ENCODE data around the gene ENDOD1.

Gene ENDOD1

DNA sequence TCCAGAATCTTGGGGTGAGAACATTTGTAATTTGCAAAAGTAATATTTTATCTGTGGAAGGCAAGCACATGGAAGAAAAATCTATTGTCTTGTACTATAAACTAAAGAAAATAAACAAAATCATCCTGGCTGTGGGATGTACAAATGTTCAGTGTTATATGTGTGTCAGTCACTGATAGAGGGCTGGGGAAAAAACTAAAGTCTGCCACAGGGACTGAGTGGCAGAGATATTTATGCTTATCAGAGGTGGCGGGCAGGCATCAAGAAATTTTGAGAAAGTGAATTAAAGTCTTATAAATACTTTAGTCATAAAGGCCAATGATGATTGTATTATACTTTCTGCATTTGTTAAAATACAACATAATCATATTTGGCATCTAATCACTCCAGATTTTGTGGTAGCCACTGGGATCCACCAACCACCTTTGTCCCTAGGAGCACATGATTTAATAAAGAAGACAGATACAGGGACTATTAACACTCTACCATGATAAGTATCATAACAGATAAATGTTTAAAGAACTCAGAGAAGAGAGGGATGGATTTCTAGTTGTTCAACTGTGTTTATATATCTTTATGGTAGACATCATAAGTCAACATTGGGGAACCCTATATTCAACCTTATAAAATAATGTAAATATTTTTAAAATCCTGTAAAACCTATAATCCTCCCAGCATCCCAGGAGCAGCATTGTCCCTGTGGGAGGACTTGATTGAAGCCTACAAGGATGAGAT, 2.6 kb upstream of the ENDOD1 start:
- ATAC-seq (no peak), DNase-seq (ENCODE audit: low spot score in 2 of 2) (no peak)
- Mint-ChIP-seq H3K9me3 (no peaks in the 10 kb centered on the region), H3K4me3 (no peak overlapping the region), H3K4me1 (peaks cover 75% of the 10 kb centered on the region), H3K27ac (peak overlapping the region; percentile 20), H3K36me3 (peaks cover 7% of the 10 kb centered on the region)

- peak; percentile 67 for ATAC-seq
- H3K4me3 Mint-ChIP-seq: peak overlapping the region; percentile 84
- no peaks in the 10 kb centered on the region for H3K9me3 Mint-ChIP-seq
- peak overlapping the region; percentile 93 for H3K27ac Mint-ChIP-seq
- peak in 1 of 2 donors; percentile 60 for DNase-seq (ENCODE audit: low spot score in 2 of 2)
- H3K4me1 Mint-ChIP-seq: peaks cover 77% of the 10 kb centered on the region
- H3K36me3 Mint-ChIP-seq: peaks cover 7% of the 10 kb centered on the region
Observed at GRCh38 chr11:95088946-95089619, 563 bp upstream of the ENDOD1 start.

- peak overlapping the region; percentile 84 for H3K4me3 Mint-ChIP-seq
- H3K36me3 Mint-ChIP-seq: peaks cover 7% of the 10 kb centered on the region
- H3K4me1 Mint-ChIP-seq: peaks cover 75% of the 10 kb centered on the region
- no peaks in the 10 kb centered on the region for H3K9me3 Mint-ChIP-seq
- no peak for ATAC-seq
- DNase-seq (ENCODE audit: low spot score in 2 of 2): no peak
- peak overlapping the region; percentile 1 for H3K27ac Mint-ChIP-seq
Observed at GRCh38 chr11:95091663-95092180, 2.1 kb downstream of the ENDOD1 start.

- Mint-ChIP-seq H3K36me3 (peaks cover 7% of the 10 kb centered on the region), H3K9me3 (no peaks in the 10 kb centered on the region), H3K4me3 (peak overlapping the region; percentile 84), H3K27ac (peak overlapping the region; percentile 1), H3K4me1 (peaks cover 86% of the 10 kb centered on the region)
- ATAC-seq (peak; percentile 19), DNase-seq (ENCODE audit: low spot score in 2 of 2) (no peak)
Observed at GRCh38 chr11:95092549-95093324, 3.1 kb downstream of the ENDOD1 start.

GRCh38 chr11:95093548-95093947, 3.9 kb downstream of the ENDOD1 start:
- peaks cover 7% of the 10 kb centered on the region for H3K36me3 Mint-ChIP-seq
- ATAC-seq: no peak
- H3K9me3 Mint-ChIP-seq: no peaks in the 10 kb centered on the region
- DNase-seq (ENCODE audit: low spot score in 2 of 2): no peak
- peak overlapping the region; percentile 20 for H3K4me3 Mint-ChIP-seq
- peaks cover 85% of the 10 kb centered on the region for H3K4me1 Mint-ChIP-seq
- H3K27ac Mint-ChIP-seq: peak overlapping the region; percentile 1

DNA sequence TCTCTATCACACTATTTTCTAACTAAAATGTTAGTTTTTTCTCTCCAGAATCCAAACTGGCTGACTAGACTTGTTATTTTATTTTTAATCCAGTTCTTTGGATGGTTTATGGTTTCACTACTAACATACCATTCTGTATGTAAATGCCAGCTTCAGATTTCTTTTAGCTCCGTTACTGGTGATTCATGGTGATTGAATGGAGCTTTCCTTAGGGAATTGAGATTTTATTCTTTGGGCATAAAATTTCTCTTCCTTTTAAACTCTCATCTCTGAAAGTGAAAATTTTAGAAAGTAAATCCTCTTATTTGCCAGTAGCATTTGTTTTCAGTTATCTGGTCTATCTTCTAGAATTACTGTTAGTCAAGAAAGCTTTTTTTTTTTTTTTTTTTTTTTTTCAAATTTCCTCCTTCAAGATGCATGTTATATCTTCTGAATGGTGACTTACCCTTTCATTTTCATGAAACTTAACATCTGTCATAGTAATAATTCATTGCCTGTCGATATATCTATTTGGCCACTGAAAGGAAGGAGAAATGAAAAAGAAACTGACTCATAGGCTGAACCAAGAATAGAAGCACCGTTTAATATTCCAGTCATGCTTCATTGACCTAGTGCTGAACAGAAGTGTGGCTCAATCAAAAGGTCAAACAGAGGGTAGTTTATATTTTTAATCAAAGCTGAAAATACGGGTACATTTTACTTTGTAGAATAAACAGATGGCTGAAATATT, 6.4 kb downstream of the ENDOD1 start:
- DNase-seq (ENCODE audit: low spot score in 2 of 2): no peak
- Mint-ChIP-seq H3K4me1 (peaks cover 84% of the 10 kb centered on the region), H3K36me3 (no peaks in the 10 kb centered on the region), H3K9me3 (no peaks in the 10 kb centered on the region), H3K4me3 (peak overlapping the region; percentile 2), H3K27ac (no peak overlapping the region)
- ATAC-seq: peak; percentile 94

DNA sequence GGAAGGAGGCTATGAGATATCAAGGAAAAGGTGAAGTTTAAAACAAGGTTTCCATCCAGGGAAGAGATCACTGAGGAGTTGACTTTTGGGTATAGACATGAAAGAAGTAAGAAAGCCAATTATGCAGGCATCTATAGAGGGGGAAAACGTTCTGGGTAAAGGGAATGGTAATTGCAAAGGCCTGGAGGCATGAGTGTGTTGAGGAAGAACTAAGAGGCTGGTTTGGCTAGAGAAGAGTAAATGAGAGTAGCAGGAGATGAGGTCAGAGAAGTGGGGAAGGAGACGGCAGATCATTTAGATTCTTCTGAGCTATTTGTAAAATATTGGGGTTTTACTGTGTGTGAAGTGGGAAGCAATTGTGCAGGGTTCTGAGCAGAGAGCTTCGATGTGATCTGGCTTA, 7.6 kb downstream of the ENDOD1 start:
- Mint-ChIP-seq H3K4me3 (no peak overlapping the region), H3K36me3 (peaks cover 8% of the 10 kb centered on the region), H3K9me3 (no peaks in the 10 kb centered on the region), H3K27ac (no peak overlapping the region), H3K4me1 (peaks cover 72% of the 10 kb centered on the region)
- no peak for DNase-seq (ENCODE audit: low spot score in 2 of 2)
- no peak for ATAC-seq

DNA sequence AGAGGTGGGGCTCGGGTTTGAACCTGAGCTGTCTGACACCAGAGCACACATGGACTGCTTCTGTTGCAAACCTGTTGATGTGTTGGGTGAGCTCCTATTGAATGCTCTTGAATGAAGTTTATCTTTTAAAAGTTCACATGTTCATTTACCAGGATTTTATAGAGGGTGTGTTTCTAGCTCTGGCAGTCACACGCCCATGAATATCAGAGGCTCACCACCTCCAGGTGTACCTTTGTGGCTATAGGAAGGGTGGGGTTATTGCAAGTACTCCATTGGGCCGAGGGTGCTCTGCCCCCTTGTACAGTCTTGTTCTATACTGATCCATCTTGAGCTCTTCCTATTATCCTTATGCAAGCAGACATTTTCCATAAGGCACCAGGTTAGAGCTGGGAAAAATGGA, 9.2 kb downstream of the ENDOD1 start:
- no peak for ATAC-seq
- Mint-ChIP-seq H3K9me3 (no peaks in the 10 kb centered on the region), H3K27ac (no peak overlapping the region)

DNA sequence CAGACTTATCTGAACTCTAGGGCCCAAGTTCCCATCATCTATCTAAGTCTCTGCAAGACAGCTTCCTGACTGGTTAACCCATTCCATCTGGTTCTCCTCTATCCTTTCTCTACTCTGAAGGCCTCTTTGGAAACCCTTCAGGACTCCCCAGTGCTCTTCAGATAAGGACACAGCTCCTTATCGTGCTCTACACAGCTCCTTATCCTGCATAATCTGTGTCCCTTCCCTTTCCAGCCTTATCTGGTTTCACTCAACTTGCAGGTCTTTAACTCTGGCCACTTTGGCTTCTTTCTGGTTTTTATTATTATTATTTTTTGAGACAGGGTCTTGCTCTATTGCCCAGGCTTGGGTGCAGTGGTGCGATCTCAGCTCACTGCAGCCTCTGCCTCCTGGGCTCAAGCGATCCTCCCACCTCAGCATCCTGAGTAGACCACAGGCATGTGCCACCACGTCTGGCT, 10.6 kb downstream of the ENDOD1 start:
- Mint-ChIP-seq H3K27ac (no peak overlapping the region), H3K36me3 (peaks cover 11% of the 10 kb centered on the region), H3K9me3 (no peaks in the 10 kb centered on the region), H3K4me3 (no peak overlapping the region), H3K4me1 (peaks cover 52% of the 10 kb centered on the region)
- DNase-seq (ENCODE audit: low spot score in 2 of 2) (no peak), ATAC-seq (no peak)

More for the DNA sequence above, 9.2 kb downstream of the ENDOD1 start:
- DNase-seq (ENCODE audit: low spot score in 2 of 2): no peak
- peaks cover 11% of the 10 kb centered on the region for H3K36me3 Mint-ChIP-seq
- H3K4me1 Mint-ChIP-seq: peaks cover 64% of the 10 kb centered on the region
- no peak overlapping the region for H3K4me3 Mint-ChIP-seq

- no peak overlapping the region for H3K27ac Mint-ChIP-seq
- H3K4me3 Mint-ChIP-seq: no peak overlapping the region
- no peaks in the 10 kb centered on the region for H3K9me3 Mint-ChIP-seq
- peaks cover 45% of the 10 kb centered on the region for H3K4me1 Mint-ChIP-seq
- peaks cover 11% of the 10 kb centered on the region for H3K36me3 Mint-ChIP-seq
- no peak for DNase-seq (ENCODE audit: low spot score in 2 of 2)
- no peak for ATAC-seq
Observed at GRCh38 chr11:95100856-95101507, 11.3 kb downstream of the ENDOD1 start.

- Mint-ChIP-seq H3K9me3 (no peaks in the 10 kb centered on the region), H3K4me3 (no peak overlapping the region), H3K27ac (no peak overlapping the region), H3K4me1 (peaks cover 36% of the 10 kb centered on the region), H3K36me3 (peaks cover 11% of the 10 kb centered on the region)
- no peak for ATAC-seq
- no peak for DNase-seq (ENCODE audit: low spot score in 2 of 2)
Observed at GRCh38 chr11:95101935-95102334, 12.3 kb downstream of the ENDOD1 start.

- Mint-ChIP-seq H3K27ac (no peak overlapping the region), H3K4me3 (no peak overlapping the region), H3K4me1 (peaks cover 28% of the 10 kb centered on the region), H3K36me3 (peaks cover 11% of the 10 kb centered on the region), H3K9me3 (no peaks in the 10 kb centered on the region)
- DNase-seq (ENCODE audit: low spot score in 2 of 2) (no peak), ATAC-seq (no peak)
Observed at GRCh38 chr11:95102733-95103132, 13.1 kb downstream of the ENDOD1 start.

DNA sequence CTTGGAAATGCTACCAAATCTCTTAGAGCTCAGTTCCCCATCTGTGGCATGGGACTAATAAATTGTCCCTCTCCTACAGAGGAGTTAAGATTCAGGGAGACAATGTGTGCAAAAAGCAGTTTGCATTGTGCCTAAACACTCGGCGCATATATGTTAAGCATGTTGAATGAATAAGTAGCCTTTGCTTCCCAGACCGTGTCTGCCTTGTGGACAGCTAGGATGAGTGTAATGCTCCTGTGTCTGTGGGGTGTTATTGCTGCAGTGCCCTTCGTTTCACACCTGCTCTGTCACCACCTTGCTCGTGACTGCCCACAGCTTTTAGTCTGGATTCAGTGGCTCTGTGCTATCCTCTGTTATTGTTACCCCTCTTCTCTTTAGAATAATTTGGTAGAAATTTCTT, 14.1 kb downstream of the ENDOD1 start:
- H3K36me3 Mint-ChIP-seq: peaks cover 16% of the 10 kb centered on the region
- no peaks in the 10 kb centered on the region for H3K9me3 Mint-ChIP-seq
- H3K4me3 Mint-ChIP-seq: no peak overlapping the region
- peaks cover 26% of the 10 kb centered on the region for H3K4me1 Mint-ChIP-seq
- ATAC-seq (no peak), DNase-seq (ENCODE audit: low spot score in 2 of 2) (no peak)
- H3K27ac Mint-ChIP-seq: peak overlapping the region; percentile 34

DNA sequence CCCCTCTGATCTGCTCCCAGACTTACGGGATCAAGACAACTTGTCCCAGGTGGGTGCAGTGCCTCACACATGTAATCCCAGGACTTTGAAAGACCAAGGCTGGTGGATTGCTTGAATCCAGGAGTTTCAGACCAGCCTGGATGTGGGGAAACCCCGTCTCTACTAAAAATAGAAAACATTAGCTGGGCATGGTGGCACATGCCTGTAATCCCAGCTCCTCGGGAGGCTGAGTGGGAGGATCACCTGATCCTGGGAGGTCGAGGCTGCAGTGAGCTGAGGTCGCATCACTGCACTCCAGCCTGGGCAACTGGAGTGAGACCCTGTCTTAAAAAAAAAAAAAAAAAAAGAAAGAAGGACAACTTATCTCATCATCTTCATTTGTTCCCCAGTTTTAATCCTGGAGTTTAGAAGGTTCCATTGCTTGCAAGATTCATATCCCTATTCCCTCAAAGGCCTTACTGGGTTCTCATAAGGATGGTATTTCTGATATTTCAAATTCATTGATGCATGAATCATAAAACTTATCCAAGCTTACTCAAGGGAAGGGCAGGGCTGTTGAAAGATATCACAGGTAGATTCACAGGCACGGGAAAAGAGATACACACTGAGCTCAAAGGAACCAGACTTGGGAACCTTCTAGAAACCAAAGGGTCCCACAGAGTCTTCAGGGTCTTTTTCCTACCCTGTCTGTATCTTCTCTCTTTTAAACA, 14.6 kb downstream of the ENDOD1 start:
- H3K27ac Mint-ChIP-seq: peak overlapping the region; percentile 34
- no peak overlapping the region for H3K4me3 Mint-ChIP-seq
- no peaks in the 10 kb centered on the region for H3K9me3 Mint-ChIP-seq
- peaks cover 16% of the 10 kb centered on the region for H3K36me3 Mint-ChIP-seq
- DNase-seq (ENCODE audit: low spot score in 2 of 2) (no peak), ATAC-seq (no peak)
- peaks cover 20% of the 10 kb centered on the region for H3K4me1 Mint-ChIP-seq

All from stimulated activated effector memory CD8-positive, alpha-beta T cell treated with anti-CD3 and anti-CD28 coated beads, Interleukin-12 subunit alpha, Interleukin-12 subunit beta, amount 100 ng/mL, for 72 hours (primary cell).